Heart left ventricle (tissue), 13 donors: ENCODE results near the gene TPI1.

Experiments used
- POLR2A ChIP-seq, 2 donors: fragments of 450-650 bp; IDR thresholded peaks; one replicate each; pipeline ENCODE4 v1.6.1; 2017; ENCODE audit warnings: antibody characterized with exemption in 2 of 2, mild to moderate bottlenecking in 2 of 2, moderate library complexity in 2 of 2
- TF ChIP-seq, protein P1 (sequence below), 12 donors: fragments of 200-600 bp; sonication (generic) in 4 of 12; IDR thresholded peaks; one replicate each; pipeline versions ENCODE4 v1.5.0 to v1.8.0; 2018 to 2022; ENCODE audit warnings: antibody characterized with exemption in 12 of 12, mild to moderate bottlenecking in 5 of 12
- donor health status: ischemic (EF 13 %, LVEDD 7.1; RV severe dilation, severe dysfunction).
- donor health status: DM: no; HTN: yes; CAD: no.
- donor health status: DM: no; HTN: no; CAD: no.
- donor health status: ischemic (EF 25% LVEDD 6.9; RV normal size, moderate dysfunction).
- donor health status: ischemic (EF 25% LVEDD 5.7; RV mildly dilated, moderate dysfunction).
- donor health status: ischemic (EF 35%, LVEDD 5.7; RV mildly dilated, moderate dysfunction).
- donor health status: nonischemic (EF 11% LVEDD 7.7; RV severe dilation, severe dysfunction).
- donor health status: DM: yes; HTN: yes; CAD: no.
- donor health status: PGD.
- donor health status: ischemic (EF 29% LVEDD 5.4; RV normal size, mild dysfunction).
- donor health status: nonischemic (EF 23%, LVEDD 6.1; RV moderate dilation, normal function).

GRCh38 chr12:6843118-6843902 is 24.0 kb upstream of the TPI1 start:
- TF ChIP-seq, protein P1, sequence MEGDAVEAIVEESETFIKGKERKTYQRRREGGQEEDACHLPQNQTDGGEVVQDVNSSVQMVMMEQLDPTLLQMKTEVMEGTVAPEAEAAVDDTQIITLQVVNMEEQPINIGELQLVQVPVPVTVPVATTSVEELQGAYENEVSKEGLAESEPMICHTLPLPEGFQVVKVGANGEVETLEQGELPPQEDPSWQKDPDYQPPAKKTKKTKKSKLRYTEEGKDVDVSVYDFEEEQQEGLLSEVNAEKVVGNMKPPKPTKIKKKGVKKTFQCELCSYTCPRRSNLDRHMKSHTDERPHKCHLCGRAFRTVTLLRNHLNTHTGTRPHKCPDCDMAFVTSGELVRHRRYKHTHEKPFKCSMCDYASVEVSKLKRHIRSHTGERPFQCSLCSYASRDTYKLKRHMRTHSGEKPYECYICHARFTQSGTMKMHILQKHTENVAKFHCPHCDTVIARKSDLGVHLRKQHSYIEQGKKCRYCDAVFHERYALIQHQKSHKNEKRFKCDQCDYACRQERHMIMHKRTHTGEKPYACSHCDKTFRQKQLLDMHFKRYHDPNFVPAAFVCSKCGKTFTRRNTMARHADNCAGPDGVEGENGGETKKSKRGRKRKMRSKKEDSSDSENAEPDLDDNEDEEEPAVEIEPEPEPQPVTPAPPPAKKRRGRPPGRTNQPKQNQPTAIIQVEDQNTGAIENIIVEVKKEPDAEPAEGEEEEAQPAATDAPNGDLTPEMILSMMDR (IDR thresholded peaks at IDR 0.05) = no peak
- no peak for TF ChIP-seq POLR2A (IDR thresholded peaks at IDR 0.05)
